GM19467 (cell line): ENCODE measurements around the gene AK2.
"Not testable (repeated sequence)": the region's sequence is repeated elsewhere in the genome, so short reads cannot be mapped to it uniquely, and the experiment has no call there.

Experiments
- ATAC-seq: cut with Tn5 transposase; IDR thresholded peaks from one replicate; pipeline ENCODE4 v1.9.1; 2021; ENCODE audit warnings: mild to moderate bottlenecking, moderate library complexity; ENCODE audit not compliant: unreplicated experiment

AK2 gene

DNA sequence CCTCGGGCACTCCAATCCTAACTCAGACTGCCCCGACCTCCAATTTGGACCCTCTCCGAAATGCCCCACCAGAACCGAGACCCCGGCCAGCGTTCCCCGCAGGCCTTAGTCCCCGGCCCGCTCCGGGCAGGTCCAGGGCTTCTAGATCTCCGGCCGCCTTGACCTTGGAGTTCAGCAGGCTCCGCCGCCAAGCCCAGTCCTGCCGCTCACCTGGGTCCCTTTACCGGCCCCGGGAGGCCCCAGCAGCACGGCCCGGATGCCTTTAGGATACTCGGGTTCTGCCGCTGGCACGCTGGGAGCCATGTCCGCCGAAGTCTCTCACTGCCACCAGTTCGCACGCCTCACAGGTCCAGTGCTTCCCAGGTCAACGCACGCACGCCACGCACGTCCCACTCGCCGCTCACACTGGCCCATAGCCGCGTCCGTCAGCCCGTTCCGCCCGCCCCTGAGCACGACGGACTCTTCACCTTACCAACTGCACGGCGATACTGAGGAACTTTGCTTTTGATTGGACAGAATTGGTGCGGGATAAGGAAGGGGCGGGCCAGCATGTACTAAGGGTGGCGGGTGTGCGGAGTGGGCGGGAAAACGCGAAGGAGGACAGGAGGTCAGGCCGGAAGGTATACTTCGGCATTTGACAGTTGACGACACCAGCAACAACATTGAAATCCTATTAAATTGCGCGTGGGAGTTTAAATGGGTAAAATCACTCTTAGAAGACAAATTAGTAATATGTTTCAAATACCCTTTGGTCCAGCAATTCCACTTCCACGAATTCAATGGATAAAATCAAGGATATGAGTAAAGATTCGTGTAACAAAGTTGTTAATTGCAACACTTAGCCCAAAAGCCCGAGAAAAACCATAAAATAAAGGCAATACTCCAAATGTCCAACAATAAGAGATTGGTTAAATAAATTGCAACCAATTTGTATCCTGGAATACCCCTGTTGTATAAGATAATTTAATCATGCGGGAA, at the start of gene AK2:
TSS of gene AK2 (minus strand) at position 358 of the 978 bp plus-strand sequence. CDS start at position 303, 55 bp downstream.
- ATAC-seq = peak; percentile 98

DNA sequence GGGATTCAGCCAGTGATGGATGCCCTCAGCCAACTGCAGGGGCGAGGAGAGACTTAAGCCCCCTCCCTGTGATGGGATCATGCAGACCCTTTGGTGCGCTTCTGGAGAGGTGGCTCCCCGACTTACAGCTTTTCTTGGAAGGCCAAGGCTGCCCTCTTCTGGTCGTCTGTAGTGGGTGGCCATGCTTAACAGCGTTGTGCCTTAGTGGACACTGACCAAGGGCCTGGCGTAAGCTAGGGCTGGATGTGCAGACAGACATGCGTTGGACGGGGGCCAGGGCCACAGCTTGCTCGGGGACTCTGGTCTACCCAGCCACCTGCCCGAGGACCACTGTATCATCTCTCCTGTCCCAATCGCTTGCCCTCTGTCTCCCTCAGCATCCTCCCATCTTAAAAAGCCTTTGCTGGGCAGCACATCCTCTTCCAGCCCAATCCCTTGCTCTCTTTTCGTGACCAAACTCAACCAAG, 49.7 kb upstream of the AK2 start:
- no peak for ATAC-seq

DNA sequence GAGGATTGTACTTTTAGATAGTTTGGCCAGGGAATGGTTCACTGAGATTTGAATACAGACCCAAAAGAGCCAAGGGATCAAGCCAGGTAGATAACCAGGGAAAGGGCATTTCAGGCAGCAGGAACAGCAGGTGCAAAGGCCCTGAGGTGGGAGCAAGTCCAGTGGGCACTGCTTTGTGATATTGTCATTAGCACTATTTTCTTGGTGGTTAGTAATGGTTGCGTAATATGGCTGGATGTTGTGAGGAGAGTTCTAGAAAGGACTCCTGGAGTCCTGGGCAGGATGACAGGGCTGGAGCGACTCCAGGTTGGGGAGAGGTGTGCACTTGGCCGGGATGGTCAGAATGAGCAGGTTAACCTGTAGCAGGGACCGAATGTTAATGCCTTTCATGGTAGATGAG, 48.6 kb upstream of the AK2 start:
- ATAC-seq = no peak

DNA sequence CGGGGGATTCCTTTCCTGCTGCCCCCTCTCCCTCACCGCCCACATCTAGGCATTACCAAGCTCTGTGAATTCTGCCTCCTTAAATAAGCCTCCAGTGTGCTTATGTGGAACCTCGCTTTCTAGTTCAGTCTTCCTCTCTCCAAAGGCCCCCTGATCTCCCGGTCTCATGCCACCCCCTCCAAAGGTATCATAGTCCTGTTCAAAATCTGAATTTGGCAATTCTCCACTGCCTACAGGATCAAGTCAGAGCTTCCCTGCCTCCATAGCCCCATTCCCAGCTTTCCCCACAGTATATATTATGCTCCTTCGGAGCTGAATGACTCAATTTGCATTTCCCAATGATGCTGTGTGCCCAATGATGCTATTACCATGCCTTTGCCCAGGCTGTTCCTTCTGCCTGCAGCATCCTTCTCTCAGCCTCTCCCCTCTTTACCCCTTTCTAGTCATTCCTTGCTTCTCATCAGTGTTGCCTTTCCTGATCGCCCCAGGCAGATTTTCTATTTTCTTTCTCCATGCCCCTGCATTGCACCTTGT, 46.0 kb upstream of the AK2 start:
- no peak for ATAC-seq

DNA sequence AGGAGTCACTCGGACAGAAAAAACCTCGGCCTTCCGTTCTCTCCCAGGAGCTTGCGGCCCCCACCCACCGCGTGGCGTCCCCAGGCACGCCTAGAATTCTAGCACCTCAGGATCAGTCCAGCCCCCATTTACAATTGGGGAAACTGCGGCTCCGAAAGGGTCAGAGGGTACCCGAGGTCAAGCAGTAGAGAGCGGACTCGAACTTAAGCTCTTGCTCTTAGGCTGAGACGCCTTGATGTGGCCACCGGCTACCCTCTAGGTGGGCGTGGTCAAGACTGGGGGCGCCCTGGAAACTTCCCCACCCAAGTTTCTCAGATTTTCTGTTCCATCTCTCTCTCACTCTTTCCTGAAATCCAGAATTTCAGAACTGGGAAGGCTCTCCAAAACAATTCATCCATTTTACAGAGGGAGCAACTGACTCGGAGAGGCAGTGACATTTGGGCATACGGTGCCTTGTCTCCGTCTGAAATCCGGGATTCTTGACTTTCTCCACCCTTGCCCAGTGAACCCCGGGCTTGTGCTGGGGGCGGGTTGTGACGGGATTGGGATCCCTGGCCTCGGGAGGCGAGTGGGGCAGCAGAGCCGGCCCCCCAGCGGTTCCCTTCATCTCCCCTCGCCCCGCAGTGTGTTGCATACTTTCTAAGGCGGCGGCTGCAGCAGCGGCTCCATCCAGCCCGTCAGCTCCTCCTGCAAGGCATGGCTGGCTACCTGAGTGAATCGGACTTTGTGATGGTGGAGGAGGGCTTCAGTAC, 45.0 kb upstream of the AK2 start:
- no peak for ATAC-seq

DNA sequence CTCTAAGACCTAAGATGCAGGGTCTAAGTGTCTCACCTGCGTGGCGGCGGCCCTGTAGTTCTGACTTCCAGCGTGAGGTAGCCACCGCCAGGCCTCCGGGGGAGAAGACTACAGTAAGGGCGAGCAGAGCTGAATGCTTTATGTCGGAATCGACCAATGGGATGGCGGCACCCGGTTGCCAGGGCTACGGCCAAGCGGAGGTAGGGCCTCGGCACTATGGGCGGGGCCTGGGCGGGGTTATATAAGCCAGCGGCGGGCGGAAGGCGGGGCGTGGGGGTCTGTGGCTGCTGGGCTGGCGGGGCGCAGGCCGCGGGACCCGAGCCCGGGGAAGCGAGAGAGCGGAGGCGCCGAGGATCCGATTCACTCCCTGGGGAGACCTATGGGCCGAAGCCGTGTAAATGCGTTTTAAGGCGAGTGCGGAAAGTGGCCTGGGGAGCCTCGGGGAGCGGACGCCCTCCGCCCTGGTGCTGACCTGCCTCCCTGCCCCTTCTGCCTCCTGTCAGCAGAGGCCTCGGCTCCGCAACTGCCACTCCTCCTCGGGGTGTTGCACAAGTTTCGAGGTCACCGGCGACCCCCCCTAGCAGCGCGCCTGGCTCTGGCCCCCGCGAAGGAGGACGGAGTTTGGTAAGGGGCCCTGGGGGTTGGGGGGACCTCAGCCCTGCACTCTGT, 44.3 kb upstream of the AK2 start, which contains the start of gene AZIN2:
TSS of gene AZIN2 (plus strand) at position 269 of the 669 bp plus-strand sequence. CDS start 1,097 bp downstream, outside the sequence.
- ATAC-seq = peak; percentile 90

DNA sequence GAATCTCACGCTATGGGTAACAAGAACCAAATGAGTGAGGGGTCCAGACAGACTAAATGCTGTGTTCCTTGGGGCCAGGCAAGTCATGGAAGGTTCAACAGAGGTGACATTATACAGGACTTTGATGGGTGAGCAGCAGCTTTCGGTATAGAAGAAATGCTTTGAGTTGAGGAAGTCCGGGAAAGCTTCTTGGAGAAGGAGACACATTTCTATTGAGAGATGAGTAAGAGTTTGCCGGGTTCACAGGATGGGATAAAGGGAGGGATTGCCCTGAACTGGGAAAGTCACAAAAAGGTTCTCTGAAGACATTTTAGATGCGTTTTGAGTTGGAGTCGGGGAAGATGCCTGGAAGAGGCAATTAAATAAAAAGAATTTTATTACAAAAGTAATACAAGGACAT, 43.7 kb upstream of the AK2 start:
- ATAC-seq = no peak

DNA sequence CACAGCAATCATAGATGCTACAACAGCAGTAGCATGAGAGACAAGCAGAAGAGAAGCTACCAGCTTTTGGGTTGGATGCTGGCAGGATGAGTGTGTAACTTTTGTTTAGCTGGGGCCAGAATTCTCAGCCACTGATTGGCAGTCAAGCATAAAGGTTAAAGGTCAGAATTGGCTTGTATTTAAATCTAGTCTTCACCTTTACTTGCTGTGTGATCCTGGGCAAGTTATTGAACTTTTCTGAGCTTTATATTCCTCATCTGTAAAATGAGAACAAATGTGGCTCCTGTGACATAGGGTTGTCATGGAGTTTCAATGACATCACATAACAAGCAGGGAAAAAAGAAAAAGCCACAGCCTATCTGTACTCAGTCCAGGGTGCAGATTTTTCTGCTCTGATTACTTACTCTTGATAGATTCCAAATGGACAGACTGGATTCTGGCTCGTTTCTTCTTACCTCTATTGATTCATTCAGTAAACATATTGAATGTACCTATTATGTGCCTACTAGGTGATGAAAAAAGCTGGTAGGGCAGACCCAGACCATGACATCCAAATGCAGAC, 41.4 kb upstream of the AK2 start:
- no peak for ATAC-seq

DNA sequence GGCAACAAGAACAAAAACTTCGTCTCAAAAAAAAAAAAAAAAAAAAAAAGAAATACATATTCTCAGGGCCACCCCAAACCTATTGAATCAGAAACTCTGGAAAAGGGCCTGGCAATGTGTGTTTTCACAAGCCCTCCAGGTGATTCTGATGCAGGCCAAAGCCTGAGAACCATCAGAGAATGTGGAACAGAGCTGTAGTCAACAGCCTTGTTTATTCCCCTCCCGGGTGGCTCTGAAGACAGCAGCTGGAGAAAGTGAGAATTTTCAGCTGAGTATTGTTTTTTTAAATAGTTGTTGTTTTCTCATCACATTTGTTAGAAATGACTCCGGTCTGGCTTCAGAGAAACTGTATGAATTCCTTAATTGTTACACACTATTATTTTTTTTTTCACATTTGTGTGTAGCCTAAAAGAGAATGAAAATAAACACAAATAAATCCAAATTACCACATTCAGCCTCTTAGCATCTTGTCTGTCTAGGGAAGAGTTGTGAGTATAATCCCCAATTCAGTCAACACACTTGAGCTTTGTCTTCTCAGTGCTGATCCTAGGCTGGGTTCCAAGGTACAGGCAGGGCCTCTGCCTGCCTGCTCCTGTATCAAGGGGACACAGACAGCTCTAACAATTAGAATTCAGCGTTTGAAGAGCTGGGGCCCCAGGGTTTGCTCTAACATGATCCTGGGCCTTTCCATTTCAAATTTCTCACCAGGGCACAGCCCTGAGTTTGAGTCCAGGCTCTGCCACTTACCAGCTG, 37.7 kb upstream of the AK2 start:
- no peak for ATAC-seq

DNA sequence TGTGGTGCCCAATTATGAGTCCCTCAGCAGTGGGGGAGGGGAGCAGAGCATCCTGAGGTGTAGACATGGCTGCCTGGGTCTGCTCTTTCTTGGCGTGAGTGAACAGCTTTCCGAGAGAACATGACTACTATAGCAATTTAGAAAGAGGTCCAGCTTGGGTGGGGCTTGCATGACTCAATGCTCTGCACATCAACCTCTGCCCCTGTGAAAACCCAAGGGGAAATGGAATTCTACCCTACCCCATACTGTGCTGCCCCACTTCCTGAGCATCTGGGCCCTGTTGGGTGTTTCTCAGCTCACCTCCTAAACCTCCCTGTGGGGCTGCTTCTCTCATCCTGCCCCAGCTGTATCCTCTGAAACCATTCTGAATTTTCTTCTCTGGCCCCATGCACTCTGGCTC, 36.0 kb upstream of the AK2 start:
- no peak for ATAC-seq

DNA sequence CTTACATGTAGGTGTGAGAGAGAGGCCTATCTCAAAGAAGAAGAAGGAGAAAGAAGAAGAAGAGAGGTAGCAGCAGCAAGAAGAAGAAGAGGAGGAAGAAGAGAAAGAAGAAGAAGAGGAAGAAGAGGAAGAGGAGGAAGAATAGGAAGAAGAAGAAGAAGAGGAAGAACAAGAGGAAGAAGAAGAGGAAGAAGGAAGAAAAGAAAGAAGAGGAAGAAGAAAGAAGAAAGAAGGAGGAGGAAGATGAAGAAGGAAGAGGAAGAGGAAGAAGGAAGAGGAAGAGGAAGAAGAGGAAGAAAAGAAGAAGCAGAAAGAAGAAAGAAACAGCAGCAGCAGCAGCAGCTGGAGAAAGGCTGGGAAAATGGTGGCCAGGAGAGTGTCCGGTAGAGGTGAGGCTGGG, 33.9 kb upstream of the AK2 start:
- no peak for ATAC-seq

DNA sequence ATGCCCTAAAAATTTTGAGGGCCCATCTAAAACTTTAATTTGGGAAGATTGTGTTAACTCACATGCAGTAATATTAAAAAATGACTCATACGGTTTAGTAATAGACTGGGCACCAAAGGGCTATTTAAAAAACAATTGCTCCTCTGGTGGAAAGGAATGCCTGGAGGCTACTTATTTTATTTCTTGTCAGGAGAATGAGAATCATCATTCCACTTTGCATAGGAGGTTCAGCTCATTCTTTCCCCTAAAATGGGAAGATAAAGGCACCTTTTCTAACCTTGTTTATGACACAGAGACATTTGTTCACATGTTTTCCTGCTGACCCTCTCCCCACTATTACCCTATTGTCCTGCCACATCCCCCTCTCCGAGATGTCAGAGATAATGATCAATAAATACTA, 31.4 kb upstream of the AK2 start:
- ATAC-seq = not testable (repeated sequence)

DNA sequence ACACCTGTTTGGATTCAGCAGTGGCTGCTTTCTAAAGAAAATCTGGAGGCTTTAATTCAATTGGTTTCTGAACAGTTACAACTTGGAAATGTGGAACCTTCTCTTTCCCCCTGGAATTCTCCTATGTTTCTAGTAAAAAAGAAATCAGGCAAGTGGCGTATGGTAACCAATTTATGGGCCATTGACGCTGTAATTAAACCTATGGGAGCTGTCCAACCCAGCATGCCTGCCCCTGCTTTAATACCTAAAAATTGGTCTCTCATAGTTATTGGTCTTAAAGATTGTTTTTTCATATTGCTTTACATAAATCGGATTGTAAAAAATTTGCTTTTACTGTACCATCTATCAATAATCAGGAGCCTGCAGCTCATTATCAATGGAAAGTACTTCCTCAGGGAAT, 29.8 kb upstream of the AK2 start:
- not testable (repeated sequence) for ATAC-seq

DNA sequence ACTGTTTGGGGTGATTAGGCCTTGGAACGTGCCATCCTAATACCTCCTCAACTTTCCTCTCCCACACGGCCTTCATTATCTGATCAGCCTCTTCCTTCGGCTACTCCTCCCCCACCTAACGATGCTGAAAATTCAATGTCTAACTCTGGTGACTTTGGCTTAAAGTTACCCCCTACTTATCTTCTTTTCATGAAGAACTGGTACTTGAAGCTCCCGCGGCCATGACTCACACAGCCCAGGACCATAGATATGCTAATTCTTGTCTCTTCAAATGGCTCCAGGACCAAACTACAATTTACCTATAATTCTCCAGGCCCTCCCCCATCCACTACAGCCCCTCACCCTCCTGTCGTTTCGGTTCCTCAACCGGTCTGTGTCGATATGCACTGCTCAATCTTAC, 28.6 kb upstream of the AK2 start:
- no peak for ATAC-seq

DNA sequence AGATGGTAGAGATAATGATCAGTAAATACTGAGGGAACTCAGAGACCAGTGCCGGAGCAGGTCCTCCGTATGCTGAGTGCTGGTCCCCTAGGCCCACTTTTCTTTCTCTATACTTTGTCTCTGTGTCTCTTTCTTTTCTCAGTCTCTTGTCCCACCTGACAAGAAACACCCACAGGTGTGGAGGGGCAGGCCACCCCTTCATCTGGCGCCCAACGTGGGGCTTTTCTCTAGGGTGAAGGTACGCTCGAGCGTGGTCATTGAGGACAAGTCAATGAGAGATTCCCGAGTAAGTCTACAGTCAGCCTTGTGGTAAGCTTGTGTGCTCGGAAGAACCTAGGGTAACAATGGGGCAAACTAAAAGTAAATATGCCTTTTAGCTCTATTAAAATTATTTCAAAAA, 27.6 kb upstream of the AK2 start:
- ATAC-seq = not testable (repeated sequence)

DNA sequence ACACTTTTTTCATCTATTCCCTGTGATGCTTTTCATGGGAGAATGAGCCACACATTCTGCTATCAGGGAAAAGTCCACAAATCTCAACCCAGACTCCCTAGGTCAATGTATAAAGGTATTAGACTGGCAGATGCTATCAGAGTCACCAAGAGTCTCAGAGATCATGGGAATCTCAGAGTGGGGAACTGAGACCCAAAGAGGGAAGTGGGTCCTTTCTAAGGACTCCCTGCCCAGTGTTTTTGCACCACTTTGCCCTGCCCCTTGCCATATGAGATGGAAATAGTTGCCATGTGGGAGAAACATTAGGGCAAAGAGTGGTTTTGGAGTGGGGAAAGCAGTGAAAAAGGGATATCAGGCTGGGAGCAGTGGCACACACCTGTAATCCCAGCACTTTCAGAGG, 25.2 kb upstream of the AK2 start:
- ATAC-seq = no peak

DNA sequence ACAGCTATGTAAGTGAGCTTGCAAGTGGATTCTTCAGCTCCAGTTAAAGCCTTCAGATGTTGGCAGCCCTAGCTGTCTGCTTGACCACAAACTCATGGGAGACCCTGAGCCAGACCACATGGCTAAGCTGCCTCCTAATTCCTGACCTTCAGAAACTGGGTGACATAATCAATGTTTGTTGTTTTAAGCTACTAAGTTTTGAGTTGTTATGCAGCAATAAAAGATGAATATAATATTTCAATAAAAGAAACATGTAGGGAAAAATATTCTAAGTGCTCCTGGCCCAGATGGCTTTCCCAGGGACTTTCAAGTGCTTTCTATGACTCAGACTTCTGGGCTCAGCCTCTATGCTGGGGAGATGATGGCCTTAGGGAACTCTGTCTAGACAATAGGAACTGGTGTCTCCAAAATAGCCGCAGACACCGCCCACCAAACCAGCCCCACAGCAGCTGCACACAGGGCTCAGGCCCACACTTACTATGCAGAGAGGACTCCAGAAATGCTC, 23.9 kb upstream of the AK2 start:
- ATAC-seq = no peak

DNA sequence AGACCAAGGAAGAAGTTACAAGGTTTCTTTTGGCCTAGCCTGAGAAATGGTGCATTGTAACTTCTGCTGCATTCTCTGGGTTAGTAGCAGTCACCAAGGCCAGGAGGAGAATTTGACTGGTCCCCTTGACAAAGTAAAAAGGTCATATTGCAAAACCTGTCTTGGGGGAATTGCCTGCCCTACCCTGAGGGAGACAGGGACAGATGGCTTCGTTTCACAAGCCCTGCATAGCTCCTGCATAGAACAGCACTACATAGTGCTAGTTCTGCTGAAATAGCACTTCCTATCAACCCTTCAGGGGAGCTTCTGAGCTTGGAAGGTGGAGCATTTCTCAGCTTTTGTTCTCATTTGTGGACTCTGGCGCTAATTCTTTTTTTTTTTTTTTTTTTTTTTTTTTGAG, 20.4 kb upstream of the AK2 start:
- no peak for ATAC-seq

DNA sequence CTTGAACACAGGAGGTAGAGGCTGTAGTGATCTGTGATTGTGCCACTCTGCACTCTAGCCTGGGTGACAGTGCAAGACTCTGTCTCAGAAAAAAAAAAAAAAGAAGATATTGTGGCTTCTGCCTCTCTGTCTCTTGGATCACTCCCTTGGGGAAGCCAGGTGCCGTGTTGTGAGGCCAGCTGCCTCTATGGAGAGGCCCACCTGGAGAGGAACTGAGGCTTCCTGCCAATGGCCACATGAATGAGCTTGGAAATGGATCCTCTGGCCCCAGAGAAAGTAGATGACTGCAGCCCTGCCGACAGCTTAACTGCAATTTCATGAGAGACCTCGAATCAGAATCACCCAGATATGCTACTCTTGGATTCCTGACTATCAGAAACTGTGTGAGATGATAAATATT, 19.7 kb upstream of the AK2 start:
- ATAC-seq = no peak
